Melanocyte of skin (primary cell): ENCODE results near the gene ZNF736. TPM values are rescaled to one million over a fixed set of nuclear protein-coding genes. Genes with fewer than 3 reads are reported as not detected.

Source experiments
- total RNA-seq, 2 donors: library from RNA; depleted of rRNA; stranded (reverse); fragments of >200 nt; gene quantifications; 2 replicates each; pipeline ENCODE4 v1.2.3, GENCODE V29; 2012

The ZNF736 gene
- total RNA-seq, result 10 to 100 TPM in 1 of 2 donors, 1 to 10 TPM in 1; 7.9 to 12.3 TPM

GRCh38 chr7:64313740-64314491 is at the start of gene ZNF736:
TSS of gene ZNF736 (plus strand) at chr7:64313961. CDS start at chr7:64314151, 190 bp downstream.

Other genes starting within 250 kb of the ZNF736 start
- not detected for gene ZNF735, start 106.8 kb upstream of the ZNF736 start, total RNA-seq
- not detected for gene ZNF679, start 85.5 kb upstream of the ZNF736 start, total RNA-seq
- 10 to 100 TPM in 1 of 2 donors, 1 to 10 TPM in 1; 7.9 to 11.7 TPM for gene ZNF680, start 249.1 kb downstream of the ZNF736 start, total RNA-seq